GM18870 (cell line): Measurements from ENCODE around the gene WDR88.

ENCODE experiments used
- ATAC-seq: cut with Tn5 transposase; IDR thresholded peaks from one replicate; pipeline ENCODE4 v1.9.1; 2021; ENCODE audit warnings: moderate library complexity; ENCODE audit not compliant: unreplicated experiment

The WDR88 gene

DNA sequence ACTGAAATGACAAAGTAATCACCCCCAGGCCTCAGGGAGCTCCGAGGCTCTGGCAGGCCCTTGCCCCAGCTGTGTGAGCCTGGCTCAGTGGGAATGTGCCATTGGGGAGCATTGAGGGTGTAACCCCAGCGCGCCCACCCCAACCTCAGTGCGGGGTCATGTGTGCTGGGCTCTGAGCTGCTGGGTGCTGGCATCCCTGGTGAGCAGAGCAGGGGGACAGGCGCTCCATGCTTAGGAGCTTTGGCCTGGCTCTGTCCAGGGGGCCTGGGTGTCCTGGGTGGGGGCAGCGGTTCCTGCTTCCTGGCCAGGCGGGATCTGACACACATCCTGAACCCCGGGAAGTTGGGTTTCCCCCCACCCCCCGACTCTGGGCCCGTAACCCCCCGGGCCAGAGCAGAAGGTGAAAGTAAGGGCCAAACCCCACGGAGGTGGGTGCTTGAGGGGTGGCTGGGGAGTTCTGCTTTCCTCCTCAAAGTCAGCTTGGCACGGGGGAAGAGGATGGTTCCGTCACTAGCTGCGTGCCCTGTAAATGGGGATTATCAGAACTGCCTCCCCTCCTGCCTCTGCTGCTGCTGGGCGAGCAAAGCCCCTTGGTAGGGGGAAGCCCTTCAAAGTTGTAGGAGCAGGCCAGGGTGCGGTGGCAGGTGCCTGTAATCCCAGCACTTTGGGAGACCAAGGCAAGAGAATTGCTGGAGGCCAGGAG lies 63.9 kb downstream of the WDR88 start:
- no peak for ATAC-seq

DNA sequence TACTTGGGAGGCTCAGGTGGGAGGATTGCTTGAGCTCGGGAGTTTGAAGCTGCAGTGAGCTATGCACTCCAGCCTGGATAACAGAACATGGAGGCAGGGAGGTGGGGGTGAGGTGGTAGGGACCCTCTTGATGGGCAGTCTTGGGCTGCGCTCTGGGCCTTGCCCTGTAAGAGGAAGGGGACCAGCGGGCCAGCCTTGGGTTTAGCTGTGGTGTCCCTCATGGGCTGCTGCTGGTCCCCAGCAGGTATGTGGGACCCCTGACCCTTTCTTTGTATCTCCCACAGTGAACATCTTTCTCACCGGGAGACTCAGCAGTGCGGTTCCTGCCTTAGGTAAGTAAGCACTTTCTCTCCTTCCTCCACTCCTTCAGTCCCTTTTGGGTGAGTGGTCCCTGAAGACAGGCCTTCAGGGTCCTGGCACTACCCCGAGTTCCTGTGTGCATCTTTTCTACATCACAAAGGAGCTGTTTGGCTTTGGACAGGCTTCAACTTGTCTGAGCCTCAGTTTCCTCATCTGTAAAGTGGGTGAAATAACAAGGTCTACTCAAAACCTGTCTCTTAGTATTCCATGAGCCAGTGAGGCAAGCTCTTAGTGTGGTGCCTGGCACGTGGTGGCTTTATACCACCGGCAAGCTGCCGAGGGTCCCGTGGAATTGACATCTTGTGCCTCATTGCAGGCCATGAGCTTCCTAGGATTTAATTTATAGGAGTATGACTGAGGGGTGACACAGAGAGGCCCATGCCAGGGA lies 64.7 kb downstream of the WDR88 start:
- ATAC-seq: no peak

DNA sequence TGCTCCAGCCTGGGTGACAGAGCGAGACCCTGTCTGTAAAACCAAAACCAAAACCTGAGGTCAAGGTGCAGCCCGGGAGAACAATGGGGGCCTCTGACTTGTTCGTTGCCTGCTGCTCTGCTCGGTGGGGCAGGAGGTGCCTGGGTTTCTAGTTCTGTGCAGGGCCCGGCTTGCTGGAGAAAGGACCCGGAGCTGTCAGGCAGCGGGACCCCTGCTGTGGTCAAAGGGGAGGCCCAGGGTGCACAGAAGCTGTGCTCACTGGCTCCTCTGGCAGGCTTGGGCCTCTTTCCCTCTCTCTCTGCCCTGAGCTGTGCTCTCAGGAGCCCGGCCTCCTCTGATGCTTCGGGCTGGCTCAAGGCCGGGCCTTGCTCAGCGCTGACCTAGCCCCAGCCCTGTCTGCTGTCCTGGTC lies 65.7 kb downstream of the WDR88 start:
- ATAC-seq: no peak

DNA sequence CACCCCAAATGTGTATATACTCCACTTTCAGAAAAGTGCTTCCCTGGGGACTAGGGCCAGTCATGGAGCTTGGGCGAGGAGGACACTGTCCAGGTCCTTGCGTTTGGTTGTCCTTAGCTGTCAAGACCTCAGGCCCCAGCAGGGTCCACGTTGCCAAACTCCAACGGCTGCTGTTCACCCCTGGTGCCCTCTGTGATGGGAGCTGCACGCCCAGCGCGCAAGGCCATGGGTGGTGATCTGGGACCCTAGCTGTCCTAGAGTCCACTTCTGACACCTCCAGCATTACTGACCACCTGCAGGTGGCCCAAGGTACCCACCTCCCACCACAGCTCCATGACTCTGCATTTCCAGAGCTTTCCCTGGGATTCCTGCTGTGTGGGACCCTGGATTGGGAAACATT lies 66.3 kb downstream of the WDR88 start:
- ATAC-seq: no peak

DNA sequence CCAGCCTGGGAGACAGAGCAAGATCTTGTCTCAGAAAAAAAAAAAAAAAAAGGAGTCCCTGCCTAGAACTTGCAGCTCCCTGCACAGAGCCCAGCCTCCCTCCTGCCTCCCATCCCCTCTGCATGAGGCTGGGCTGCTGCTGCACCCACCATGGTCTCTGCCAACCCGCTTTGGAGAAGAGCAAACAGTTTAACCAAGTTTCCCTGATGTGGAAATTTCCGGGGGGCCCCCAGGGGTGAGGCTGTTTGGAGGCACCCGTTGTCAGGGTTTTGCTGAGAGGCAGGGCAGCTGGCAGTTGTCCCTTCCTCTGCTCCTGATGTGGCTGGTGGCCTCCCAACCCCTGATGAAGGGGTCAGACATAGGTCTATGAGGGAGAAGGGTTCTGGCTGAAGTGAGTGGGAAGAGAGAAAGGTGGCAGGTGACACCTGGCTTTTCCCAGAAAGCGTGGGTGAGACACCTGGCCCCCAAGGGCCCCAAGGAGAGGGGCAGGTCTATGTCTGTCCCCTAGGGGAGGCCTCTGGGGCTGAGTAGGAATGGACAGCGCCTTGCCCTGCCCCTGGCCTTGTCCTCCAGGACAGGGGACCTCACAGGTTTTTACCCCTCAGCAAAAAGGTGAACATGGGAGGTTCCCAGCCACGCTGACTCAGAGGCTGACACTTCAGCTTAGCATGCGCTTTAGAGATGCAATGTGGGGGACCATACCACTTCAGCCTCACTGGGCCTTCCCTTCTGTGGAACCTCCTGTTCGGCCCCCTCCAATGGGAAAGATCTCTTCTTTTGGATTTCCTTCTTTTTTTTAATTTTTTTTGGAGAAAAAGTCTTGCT lies 67.7 kb downstream of the WDR88 start:
- no peak for ATAC-seq

DNA sequence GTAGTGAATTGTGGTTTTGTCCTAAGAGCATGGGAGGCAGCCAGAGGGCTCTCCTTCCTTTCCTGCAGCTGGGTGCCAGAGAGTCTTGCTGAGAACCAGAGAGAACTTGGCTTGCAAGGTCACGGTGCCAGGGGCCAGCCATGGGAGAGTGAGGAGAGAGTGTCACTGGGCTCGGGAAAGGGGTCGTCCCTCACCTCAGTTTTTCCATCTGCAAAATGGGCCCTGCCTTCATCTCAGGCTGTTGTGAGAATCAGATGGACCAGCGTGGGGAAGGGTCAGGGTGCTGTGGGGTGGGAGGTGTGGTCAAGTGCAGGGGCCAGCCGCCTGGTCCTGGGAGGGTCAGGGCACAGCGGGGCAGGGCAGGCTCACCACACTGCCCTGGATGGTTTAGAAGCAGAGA lies 69.6 kb downstream of the WDR88 start:
- no peak for ATAC-seq

DNA sequence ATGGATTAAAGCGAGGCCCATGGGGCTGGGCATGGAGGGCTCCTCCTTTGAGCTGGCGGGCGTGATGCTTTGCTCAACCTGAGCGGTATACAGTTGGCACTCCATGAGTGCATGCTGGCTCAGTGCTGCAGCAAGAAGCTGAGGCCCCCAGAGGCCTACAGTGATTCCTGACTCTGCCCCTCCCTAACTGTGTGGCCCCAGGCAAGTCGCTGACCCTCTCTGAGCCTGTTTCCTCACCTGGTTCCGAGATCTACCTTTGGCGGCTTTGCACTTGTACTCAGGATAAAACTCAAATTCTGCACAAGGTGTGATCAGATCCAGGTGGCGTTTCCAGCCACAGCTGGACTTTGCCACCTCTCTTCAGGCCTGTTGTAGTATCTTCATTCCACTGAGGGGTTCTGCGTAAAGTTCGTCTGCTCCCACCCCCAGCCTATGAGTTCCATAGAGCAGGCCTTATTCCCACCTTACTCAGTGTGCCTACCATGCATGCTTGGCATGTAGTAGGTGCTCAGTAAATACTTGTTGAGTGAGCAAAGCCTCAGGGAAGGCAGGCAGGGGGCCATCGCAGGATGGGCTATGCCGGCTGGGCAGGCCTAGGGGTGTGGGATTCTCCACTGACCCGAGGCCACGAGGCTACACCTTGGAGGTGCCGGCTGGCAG lies 70.1 kb downstream of the WDR88 start:
- no peak for ATAC-seq

DNA sequence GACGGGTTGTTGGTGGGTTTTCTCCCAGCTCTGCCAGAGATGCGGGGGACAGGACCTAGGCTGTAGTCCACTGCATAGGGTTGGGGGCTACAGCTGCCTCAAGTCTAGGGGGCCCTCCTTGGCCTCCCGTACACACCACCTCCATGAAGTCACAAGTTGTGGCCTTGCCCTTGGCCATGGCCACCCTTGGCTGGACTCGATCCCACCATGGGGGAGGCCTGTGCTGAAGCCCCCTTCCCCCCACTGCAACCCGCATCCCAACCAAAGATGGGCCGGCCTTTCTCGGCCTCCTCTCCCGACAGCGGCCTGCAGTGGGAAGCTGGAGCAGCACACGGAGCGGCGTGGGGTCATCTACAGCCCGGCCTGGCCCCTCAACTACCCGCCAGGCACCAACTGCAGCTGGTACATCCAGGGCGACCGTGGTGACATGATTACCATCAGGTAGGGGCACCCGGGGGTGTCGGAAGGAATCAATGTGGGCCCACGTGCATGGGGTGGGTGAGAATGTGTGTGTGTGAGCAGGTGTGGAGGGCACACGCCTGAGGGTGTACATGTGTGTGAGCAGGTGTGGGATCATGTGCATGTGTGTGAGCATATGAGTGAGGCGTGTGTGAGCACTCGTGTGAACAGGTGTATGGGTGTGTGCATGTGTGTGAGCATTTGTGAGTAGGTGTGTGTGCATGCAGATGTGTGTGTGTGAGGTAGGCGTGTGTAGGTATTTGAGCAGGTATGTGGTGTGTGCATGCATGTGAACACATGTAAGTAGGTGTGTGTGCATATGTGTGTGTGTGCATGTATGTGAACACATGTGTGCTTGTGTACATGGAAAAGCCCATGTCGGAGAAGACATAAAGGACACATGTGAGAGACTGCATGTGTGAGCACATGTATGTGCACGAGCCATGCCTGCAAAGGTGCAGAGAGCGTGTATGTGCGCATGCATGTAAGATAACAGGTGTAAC lies 70.9 kb downstream of the WDR88 start:
- no peak for ATAC-seq

DNA sequence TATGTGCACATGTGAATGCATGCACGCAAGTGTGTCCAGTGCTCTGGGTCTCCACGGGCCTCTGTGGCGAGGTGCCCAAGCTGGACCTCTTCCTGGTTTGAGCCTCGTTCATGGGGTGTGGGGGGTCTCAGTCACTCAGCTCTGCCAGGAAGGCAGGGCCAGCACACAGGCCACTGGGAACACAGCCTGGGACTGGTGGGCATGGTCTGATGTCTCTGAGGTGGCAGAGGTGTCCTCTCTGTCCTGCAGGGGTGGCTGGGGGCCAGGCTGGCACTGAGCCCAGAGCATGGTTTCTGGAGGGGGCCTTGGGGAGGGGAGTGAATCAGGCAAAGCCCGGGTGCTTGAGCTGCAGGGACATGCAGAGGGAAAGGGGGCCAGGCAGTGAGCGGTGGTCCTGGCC lies 71.6 kb downstream of the WDR88 start:
- ATAC-seq: no peak

DNA sequence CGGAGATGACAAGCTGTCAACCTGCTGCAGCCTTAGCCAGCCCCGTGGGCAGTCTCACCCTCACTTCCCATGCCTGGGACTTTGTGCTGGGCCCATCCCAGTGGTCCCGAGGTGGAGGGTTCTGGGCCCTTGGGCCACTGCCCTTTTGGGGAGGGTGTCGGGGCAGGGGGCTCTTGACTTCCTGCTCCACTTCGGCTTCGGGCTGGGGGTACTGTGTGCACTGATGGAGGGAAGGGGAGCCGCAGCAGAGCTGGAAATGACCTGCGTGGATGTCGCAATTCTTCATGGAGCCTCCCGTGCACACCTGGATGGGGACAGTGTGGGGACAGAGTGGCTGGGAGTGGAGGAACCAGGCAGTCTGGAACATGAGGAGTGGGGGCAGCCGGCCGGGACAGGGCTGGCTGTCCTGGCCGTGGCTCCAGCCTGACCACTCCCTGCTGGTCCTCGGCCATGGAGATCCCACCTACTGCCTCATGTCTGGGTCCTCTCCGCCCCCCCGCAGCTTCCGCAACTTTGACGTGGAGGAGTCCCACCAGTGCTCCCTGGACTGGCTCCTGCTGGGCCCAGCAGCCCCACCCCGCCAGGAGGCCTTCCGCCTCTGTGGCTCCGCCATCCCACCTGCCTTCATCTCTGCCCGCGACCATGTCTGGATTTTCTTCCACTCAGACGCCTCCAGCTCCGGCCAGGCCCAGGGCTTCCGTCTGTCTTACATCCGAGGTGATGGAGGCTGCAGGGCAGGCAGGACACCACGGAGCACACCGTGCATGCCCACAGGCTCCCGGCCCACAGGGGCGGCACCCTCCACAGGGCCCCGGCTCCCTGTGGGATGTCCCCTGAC lies 72.4 kb downstream of the WDR88 start:
- ATAC-seq: no peak

DNA sequence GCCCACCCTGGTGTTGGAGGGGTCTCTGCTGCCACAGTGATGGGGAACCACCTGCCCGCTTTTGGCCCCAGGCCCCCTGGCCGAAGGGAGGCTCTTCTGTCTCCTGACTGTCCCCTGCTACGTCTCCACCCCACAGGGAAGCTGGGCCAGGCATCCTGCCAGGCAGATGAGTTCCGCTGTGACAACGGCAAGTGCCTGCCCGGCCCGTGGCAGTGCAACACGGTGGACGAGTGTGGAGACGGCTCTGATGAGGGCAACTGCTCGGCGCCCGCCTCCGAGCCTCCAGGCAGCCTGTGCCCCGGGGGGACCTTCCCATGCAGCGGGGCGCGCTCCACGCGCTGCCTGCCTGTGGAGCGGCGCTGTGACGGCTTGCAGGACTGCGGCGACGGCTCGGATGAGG lies 73.2 kb downstream of the WDR88 start:
- ATAC-seq: no peak

DNA sequence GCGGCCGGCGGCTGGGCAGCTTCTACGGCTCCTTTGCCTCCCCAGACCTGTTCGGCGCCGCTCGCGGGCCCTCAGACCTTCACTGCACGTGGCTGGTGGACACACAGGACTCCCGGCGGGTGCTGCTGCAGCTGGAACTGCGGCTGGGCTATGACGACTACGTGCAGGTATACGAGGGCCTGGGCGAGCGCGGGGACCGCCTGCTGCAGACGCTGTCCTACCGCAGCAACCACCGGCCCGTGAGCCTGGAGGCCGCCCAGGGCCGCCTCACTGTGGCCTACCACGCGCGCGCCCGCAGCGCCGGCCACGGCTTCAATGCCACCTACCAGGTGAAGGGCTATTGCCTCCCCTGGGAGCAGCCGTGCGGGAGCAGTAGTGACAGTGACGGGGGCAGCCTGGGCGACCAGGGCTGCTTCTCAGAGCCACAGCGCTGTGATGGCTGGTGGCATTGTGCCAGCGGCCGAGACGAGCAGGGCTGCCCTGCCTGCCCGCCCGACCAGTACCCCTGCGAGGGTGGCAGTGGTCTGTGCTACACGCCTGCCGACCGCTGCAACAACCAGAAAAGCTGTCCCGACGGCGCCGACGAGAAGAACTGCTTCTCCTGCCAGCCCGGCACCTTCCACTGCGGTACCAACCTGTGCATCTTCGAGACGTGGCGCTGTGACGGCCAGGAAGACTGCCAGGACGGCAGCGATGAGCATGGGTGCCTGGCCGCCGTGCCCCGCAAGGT lies 73.8 kb downstream of the WDR88 start:
- ATAC-seq: no peak

DNA sequence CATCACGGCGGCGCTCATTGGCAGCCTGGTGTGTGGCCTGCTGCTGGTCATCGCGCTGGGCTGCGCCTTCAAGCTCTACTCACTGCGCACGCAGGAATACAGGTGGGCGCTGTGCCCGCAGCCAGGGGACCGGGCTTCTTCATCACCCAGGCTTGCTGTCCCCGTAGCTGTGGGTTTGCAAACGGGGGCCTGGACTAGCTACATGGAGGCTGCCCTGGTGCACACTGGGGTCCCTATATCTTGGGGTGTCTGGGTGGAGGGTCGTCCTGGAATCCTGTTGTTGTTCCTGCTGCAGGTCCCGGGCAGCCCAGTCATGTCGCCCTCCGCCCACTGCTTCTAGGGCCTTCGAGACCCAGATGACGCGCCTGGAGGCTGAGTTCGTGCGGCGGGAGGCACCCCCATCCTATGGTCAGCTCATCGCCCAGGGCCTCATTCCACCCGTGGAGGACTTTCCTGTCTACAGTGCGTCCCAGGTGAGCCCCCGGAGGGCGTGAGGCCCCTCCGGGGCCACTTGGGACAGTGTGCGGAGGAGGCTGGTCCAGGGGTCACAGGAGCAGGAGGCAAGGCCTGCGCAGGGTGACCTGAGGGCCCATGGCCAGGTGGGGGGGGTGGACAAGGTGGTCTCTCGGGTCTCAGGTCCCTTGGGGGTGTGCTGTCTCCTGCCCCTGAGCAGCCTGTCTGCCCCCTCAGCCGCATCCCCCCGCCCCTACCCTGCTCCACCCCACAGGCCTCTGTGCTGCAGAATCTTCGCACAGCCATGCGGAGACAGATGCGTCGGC lies 74.5 kb downstream of the WDR88 start:
- no peak for ATAC-seq

DNA sequence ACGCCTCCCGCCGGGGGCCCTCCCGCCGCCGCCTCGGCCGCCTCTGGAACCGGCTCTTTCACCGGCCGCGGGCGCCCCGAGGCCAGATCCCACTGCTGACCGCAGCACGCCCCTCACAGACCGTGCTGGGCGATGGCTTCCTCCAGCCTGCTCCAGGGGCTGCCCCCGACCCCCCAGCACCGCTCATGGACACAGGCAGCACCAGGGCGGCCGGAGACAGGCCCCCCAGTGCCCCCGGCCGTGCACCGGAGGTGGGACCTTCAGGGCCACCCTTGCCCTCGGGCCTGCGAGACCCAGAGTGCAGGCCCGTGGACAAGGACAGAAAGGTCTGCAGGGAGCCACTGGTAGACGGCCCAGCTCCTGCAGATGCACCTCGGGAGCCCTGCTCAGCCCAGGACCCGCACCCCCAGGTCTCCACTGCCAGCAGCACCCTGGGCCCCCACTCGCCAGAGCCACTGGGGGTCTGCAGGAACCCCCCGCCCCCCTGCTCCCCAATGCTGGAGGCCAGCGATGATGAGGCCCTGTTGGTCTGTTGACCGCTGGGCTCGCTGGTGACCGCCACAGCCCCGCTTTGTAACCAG lies 75.2 kb downstream of the WDR88 start:
- no peak for ATAC-seq

DNA sequence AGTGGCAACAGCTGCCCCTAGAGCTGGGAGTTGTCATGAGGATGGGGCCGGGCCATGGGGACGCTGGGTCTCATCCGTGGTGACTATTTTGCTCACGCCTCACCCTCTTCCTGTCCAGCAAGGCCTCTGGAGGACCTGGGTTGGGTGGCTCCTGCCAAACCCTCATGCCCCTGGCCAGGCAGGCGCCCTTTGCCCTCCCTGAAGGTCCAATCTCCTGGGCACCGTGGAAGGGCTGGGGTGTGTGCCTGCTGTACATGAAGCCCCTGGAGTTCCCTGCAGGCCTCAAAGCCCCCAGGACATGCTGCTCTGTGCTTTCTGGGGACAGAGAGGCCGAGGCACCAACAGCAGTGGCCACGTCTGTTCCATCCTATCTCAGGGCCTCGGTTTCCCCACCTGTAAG lies 76.0 kb downstream of the WDR88 start:
- no peak for ATAC-seq

DNA sequence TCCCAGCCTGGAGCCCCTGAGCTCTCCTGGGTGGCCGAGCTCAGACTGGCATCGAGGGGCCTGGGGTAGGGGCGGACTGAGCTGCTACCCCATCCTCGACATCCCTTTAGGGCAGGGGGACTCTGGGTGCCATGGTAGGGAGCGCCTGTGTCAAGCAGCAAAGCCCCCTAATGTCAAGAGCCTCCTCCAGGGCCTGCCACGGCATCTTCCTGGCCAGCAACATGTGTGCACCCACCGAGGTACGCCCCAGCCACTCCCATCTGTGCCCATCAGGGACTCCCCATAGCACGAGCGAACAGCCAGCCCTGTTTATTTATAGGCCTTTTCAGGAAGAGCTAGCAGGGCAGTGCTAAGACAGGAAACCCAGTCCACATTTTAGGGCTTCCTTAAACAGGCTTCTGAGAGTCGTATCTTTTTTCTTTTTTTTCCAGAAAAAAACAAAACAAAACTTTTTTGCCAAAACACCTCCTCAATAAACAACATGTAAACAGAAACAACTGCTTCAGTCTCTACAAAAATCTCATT lies 76.5 kb downstream of the WDR88 start:
- ATAC-seq: no peak
